HepG2 (cell line): ENCODE results near the gene SMPD3. TPM values are rescaled to one million over a fixed set of nuclear protein-coding genes. Genes with fewer than 3 reads are reported as not detected.

Experiments used
- ATAC-seq: fragments of 200-7000 bp; cut with Tn5 transposase; 3 replicates; pipeline ENCODE4 v1.9.1; 2020; ENCODE audit warnings: mild to moderate bottlenecking, moderate library complexity
- BruUV-seq: library from RNA; stranded (reverse); fragments of 400-500 nt; replicated peaks from 2 replicates; lab custom pipeline; 2021; lab: Mats Ljungman, UMichigan
- CTCF ChIA-PET: fragments of 300-600 bp; formaldehyde crosslinking; extraction: SDS; loops from one replicate; lab custom pipeline; 2021; ENCODE audit warnings: low total read pairs, inconsistent platforms, low intra/inter-chr PET ratio; lab: Yijun Ruan, JAX
- POLR2A ChIA-PET: fragments of 350-600 bp; sonication (Branson Sonifier 250); formaldehyde crosslinking; loops from one replicate; lab custom pipeline; 2020; ENCODE audit warnings: antibody characterized with exemption, inconsistent platforms; lab: Yijun Ruan, JAX
- DNase-seq: peaks from one replicate; pipeline ENCODE4 v3.0.0-alpha.2; 2015; ENCODE audit warnings: low spot score
- FAIRE-seq: peaks from 3 replicates; lab custom pipeline; 2011; peaks lifted over from hg19 to GRCh38; lab: Jason Lieb, UNC
- H2AFZ ChIP-seq: one replicate; pipeline ENCODE4 v1.6.1; 2011; ENCODE audit warnings: low read length, inconsistent platforms
- H3K27ac ChIP-seq: fragments of 300-600 bp; 3 replicates; pipeline ENCODE4 v1.8.0; 2011; ENCODE audit warnings: mixed run types, mild to moderate bottlenecking, mixed read lengths, low read length, inconsistent platforms; ENCODE audit not compliant: insufficient read depth; ENCODE audit errors: extremely low read length
- H3K27me3 ChIP-seq, 2 experiments: fragments of 200-600 bp in 1 of 2; 2 replicates in 1 of 2; 3 replicates in 1 of 2; pipeline versions ENCODE4 v1.6.0 to v1.8.0; 2011; ENCODE audit warnings: low read length in 2 of 2, mild to moderate bottlenecking in 2 of 2, moderate library complexity in 2 of 2, inconsistent platforms in 1 of 2; ENCODE audit not compliant: insufficient read depth in 2 of 2, control insufficient read depth in 1 of 2
- H3K36me3 ChIP-seq, 2 experiments: fragments of 200-600 bp in 1 of 2; replicated peaks in 1 of 2; 2 replicates in 1 of 2; 3 replicates in 1 of 2; pipeline versions ENCODE4 v1.5.1 to v1.8.0; 2011; ENCODE audit warnings: low read length in 2 of 2, inconsistent platforms in 1 of 2; ENCODE audit not compliant: insufficient read depth in 2 of 2, control insufficient read depth in 1 of 2
- H3K4me1 ChIP-seq: 2 replicates; pipeline ENCODE4 v1.5.1; 2012; ENCODE audit warnings: low read length, inconsistent platforms; ENCODE audit not compliant: insufficient read depth
- H3K4me2 ChIP-seq: 2 replicates; pipeline ENCODE4 v1.6.0; 2011; ENCODE audit warnings: low read depth, low read length, inconsistent platforms
- H3K4me3 ChIP-seq, 3 experiments: fragments of 200-600 bp in 1 of 3; sonication (generic), shearing (Covaris generic) in 1 of 3; replicated peaks in 1 of 3; 2 replicates each; pipeline ENCODE4 v1.5.1; 2011 to 2016; ENCODE audit warnings: low read length in 3 of 3, inconsistent platforms in 2 of 3, low read depth in 2 of 3, mild to moderate bottlenecking in 2 of 3, control low read depth in 1 of 3, mixed read lengths in 1 of 3; ENCODE audit not compliant: insufficient read depth in 1 of 3
- H3K79me2 ChIP-seq: one replicate; pipeline ENCODE4 v1.6.1; 2011; ENCODE audit warnings: low read length, inconsistent platforms; ENCODE audit not compliant: insufficient read depth
- H3K9ac ChIP-seq: 2 replicates; pipeline ENCODE4 v1.6.0; 2011; ENCODE audit warnings: mild to moderate bottlenecking, low read depth, low read length, inconsistent platforms; ENCODE audit not compliant: insufficient read depth
- H3K9me3 ChIP-seq: 2 replicates; pipeline ENCODE4 v1.5.1; 2012; ENCODE audit warnings: mild to moderate bottlenecking, low read length
- H4K20me1 ChIP-seq: 2 replicates; pipeline ENCODE4 v1.6.0; 2011; ENCODE audit warnings: inconsistent platforms, mild to moderate bottlenecking, low read length, moderate library complexity; ENCODE audit not compliant: insufficient read depth
- ARNT2 ChIP-seq: sonication (generic); formaldehyde crosslinking; IDR thresholded peaks from 2 replicates; pipeline ENCODE4 v1.8.0; 2022; ENCODE audit warnings: mild to moderate bottlenecking, low read depth, missing genetic modification reagents, moderate library complexity
- HBP1 ChIP-seq: IDR thresholded peaks from 2 replicates; pipeline ENCODE4 v1.6.1; 2016; ENCODE audit warnings: low read depth, control low read depth
- ZBTB1 ChIP-seq: sonication (generic); formaldehyde crosslinking; IDR thresholded peaks from 2 replicates; pipeline ENCODE4 v1.4.0; 2020; ENCODE audit warnings: missing genetic modification reagents, borderline replicate concordance
- ZBTB44 ChIP-seq: sonication (generic); formaldehyde crosslinking; IDR thresholded peaks from 2 replicates; pipeline ENCODE4 v1.4.0; 2020; ENCODE audit warnings: missing genetic modification reagents
- WGBS: methylation state at CpG from one replicate; pipeline ENCODE4 v1.1.6; 2017; ENCODE audit warnings: low lambda C conversion rate; 5-methylcytosine and 5-hydroxymethylcytosine counted together
- in situ Hi-C: cut with HindIII; loops from 2 replicates; pipeline ENCODE4 v1.10.0; 2017; ENCODE audit warnings: low pct_unique_long_range_greater_than_20kb; ENCODE audit not compliant: extremely low pct_ligation_motif_present
- intact Hi-C: fragments of 100-400 bp; cut with micrococcal nuclease; formaldehyde crosslinking; loops from one replicate; pipeline ENCODE4 v1.10.0; 2022; ENCODE audit not compliant: unreplicated experiment
- polyA plus RNA-seq, 8 experiments: library from polyadenylated mRNA; depleted of rRNA in 3 of 8; stranded (reverse) in 7 of 8; unstranded in 1 of 8; fragments of >200 nt; fragmentation: Illumina TruSeq in 4 of 8; extraction: Trizol in 4 of 8; gene quantifications; 2 replicates each; pipeline versions ENCODE4 v1.2.1 to v1.2.3, GENCODE V29; 2011 to 2016; ENCODE audit warnings: low read depth in 4 of 8, missing spikeins in 1 of 8, mixed read lengths in 1 of 8; ENCODE audit not compliant: insufficient read depth in 1 of 8
- total RNA-seq, 5 experiments: library from RNA; depleted of rRNA; stranded (reverse); fragments of >200 nt; fragmentation: Illumina TruSeq; extraction: Trizol; gene quantifications; 2 replicates each; pipeline ENCODE4 v1.2.3, GENCODE V29; 2016; ENCODE audit warnings: low read depth in 1 of 5

Gene SMPD3
- total and polyA plus RNA-seq, 2 of the 13 experiments (the other 11 are each of a cell fraction or from before 2014, with no cell fraction given) = 0.07 to 0.32 TPM

- no peak for DNase-seq
- Histone ChIP-seq H3K27me3 (peaks cover 0 to 22% of the 10 kb centered on the region in 2 experiments; a peak in 4 of 5 replicates), H2AFZ (no peak overlapping the region), H3K9ac (no peak overlapping the region), H3K4me3 (no peak overlapping the region), H3K36me3 (no peaks in the 10 kb centered on the region), H3K4me1 (peaks cover 28% of the 10 kb centered on the region), H3K79me2 (no peaks in the 10 kb centered on the region), H3K27ac (no peak overlapping the region), H3K9me3 (no peaks in the 10 kb centered on the region), H4K20me1 (no peaks in the 10 kb centered on the region), H3K4me2 (no peak overlapping the region)
- no TSS peak for BruUV-seq
- in situ Hi-C loops = no loop called here
- FAIRE-seq = no peak
- ChIA-PET CTCF (no interaction called here), POLR2A (no interaction called here)
- TF ChIP-seq ZBTB44 (CRISPR knock-in tag) = no peak
- TF ChIP-seq HBP1 (CRISPR knock-in tag) = no peak
- no peak for TF ChIP-seq ARNT2
- TF ChIP-seq ZBTB1 (CRISPR knock-in tag) = no peak
- intact Hi-C loops = loop anchor here (10.0 kb wide), 1 partner anchor 59 kb away; the partner anchor contains the start of gene SMPD3
- 23% methylated on average over 6 of the region's 6 CpGs for WGBS
- ATAC-seq = no peak
Observed at GRCh38 chr16:68385371-68385770, 62.9 kb downstream of the SMPD3 start.
